Thyroid gland (tissue), 4 donors: ENCODE measurements around the gene RPL3. TPM values are rescaled to one million over a fixed set of nuclear protein-coding genes. Genes with fewer than 3 reads are reported as not detected.

Experiments
- DNase-seq, 2 donors: peaks; one replicate each; pipeline ENCODE4 v3.0.0-alpha.2; 2019
- H3K27ac ChIP-seq, 3 donors: fragments of 200-600 bp; sonication (generic); 1 replicate in 2 of 3; 2 replicates in 1 of 3; pipeline ENCODE4 v1.5.1; 2016 to 2019; ENCODE audit warnings: mild to moderate bottlenecking in 1 of 3, moderate library complexity in 1 of 3
- H3K27me3 ChIP-seq: fragments of 200-600 bp; sonication (generic); one replicate; pipeline ENCODE4 v1.5.1; 2019
- H3K36me3 ChIP-seq, 2 donors: fragments of 200-600 bp; sonication (generic); one replicate each; pipeline ENCODE4 v1.5.1; 2016 to 2019
- H3K4me1 ChIP-seq, 2 donors: fragments of 200-600 bp; sonication (generic); one replicate each; pipeline ENCODE4 v1.5.1; 2017 to 2019
- H3K4me3 ChIP-seq, 3 donors: fragments of 200-600 bp; sonication (generic); replicated peaks in 1 of 3; 1 replicate in 2 of 3; 2 replicates in 1 of 3; pipeline ENCODE4 v1.5.1; 2016; ENCODE audit warnings: mild to moderate bottlenecking in 1 of 3
- H3K9me3 ChIP-seq: fragments of 200-600 bp; sonication (generic); one replicate; pipeline ENCODE4 v1.5.1; 2017
- POLR2A ChIP-seq, 2 donors: fragments of 450-650 bp; IDR thresholded peaks; one replicate each; pipeline ENCODE4 v1.6.1; 2017; ENCODE audit warnings: antibody characterized with exemption in 2 of 2, mild to moderate bottlenecking in 2 of 2, moderate library complexity in 1 of 2
- WGBS, 2 donors: methylation state at CpG; one replicate each; pipeline ENCODE4 v1.1.5; 2017; 5-methylcytosine and 5-hydroxymethylcytosine counted together
- intact Hi-C: fragments of 100-400 bp; cut with DNase I; formaldehyde crosslinking; loops from one replicate; pipeline ENCODE4 v1.15.1; 2023
- total RNA-seq, 4 donors: library from RNA; depleted of rRNA; stranded (reverse); fragments of >200 nt; gene quantifications; one replicate each; pipeline ENCODE4 v1.2.3, GENCODE V29; 2016
- TF ChIP-seq, protein P1 (sequence below), 6 experiments: fragments of 200-600 bp in 3 of 6; fragments of 450-650 bp in 3 of 6; sonication (generic) in 3 of 6; IDR thresholded peaks; one replicate each; pipeline ENCODE4 v1.5.1; 2016 to 2019; ENCODE audit warnings: antibody characterized with exemption in 6 of 6, mild to moderate bottlenecking in 2 of 6, inconsistent platforms in 1 of 6, moderate library complexity in 1 of 6

RPL3 gene
- total RNA-seq, 4 donors from 2014 or later: 1,451 to 2,031 (median 1,880) TPM

DNA sequence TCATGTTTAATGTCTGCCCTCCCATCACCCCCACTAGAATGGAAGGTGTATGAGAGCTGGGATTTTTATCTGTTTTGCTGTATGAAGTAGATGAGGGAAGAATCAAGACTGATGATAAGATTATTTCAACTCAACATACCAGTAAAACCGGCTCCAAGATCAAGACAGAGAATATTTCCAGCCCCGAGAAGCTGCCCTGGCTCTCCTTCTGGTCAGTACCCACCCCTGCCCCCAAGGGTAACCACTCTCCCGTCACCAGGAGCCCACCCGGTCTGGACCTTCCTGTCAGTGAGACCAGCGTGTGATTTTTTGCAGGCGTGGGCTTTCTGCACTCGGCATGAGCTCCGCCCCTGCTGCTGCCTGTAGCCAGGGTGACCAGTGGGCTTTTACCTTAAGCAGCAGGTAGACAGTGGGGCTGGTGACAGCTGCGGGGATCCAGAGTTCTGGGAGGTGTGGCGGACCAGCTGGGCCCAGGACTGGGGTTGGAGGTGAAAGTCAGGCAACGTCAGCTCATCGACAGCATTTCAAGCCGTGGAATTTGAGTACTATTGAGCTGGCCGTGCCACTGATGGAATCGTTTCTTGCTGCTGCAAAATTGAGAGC lies 25.6 kb downstream of the RPL3 start:
- H3K9me3 ChIP-seq: no peaks in the 10 kb centered on the region
- no peak overlapping the region for H3K4me3 ChIP-seq
- no peaks in the 10 kb centered on the region for H3K36me3 ChIP-seq
- WGBS, 2 donors: 60 to 62% methylated on average over 10 to 14 of the region's 15 CpGs
- peaks cover 16 to 42% of the 10 kb centered on the region in 2 donors for H3K4me1 ChIP-seq
- H3K27ac ChIP-seq: no peak overlapping the region
- no peaks in the 10 kb centered on the region for H3K27me3 ChIP-seq
- TF ChIP-seq, protein P1, sequence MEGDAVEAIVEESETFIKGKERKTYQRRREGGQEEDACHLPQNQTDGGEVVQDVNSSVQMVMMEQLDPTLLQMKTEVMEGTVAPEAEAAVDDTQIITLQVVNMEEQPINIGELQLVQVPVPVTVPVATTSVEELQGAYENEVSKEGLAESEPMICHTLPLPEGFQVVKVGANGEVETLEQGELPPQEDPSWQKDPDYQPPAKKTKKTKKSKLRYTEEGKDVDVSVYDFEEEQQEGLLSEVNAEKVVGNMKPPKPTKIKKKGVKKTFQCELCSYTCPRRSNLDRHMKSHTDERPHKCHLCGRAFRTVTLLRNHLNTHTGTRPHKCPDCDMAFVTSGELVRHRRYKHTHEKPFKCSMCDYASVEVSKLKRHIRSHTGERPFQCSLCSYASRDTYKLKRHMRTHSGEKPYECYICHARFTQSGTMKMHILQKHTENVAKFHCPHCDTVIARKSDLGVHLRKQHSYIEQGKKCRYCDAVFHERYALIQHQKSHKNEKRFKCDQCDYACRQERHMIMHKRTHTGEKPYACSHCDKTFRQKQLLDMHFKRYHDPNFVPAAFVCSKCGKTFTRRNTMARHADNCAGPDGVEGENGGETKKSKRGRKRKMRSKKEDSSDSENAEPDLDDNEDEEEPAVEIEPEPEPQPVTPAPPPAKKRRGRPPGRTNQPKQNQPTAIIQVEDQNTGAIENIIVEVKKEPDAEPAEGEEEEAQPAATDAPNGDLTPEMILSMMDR (IDR thresholded peaks at IDR 0.05): no peak
- TF ChIP-seq POLR2A (IDR thresholded peaks at IDR 0.05): no peak
- no peak for DNase-seq
- intact Hi-C loops: loop anchor here (10.0 kb wide), 1 partner anchor 49 kb away; the partner anchor contains the start of gene PDGFB

DNA sequence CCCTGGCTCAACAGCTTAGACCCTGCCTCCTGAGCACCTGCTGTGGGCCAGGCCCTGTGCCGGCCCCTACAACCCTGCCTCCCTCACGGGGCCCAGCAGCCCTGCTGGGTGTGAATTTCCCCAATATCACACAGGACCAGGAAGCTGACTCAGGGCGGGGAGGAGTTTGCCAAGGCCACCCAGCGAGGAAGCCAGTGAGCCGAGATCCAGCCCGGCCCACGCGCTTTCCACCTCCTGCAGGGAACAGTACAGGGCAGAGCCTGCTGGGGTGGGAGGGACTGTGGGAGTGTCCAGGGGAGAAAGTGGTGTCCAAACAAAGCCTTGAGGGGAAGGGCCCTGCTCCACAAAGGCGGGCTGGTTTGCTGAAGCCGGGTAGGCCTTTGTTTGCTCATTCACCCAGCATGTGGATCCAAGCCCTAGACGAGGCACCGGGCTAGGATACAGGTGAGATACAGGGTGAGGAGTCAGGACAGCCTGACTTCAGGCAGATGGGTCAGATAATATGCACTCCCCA lies 26.8 kb downstream of the RPL3 start:
- 28 to 59% methylated on average over 10 to 12 of the region's 12 CpGs for whole genome bisulfite sequencing, 2 donors
- no peaks in the 10 kb centered on the region for H3K27me3 ChIP-seq
- H3K9me3 ChIP-seq: no peaks in the 10 kb centered on the region
- TF ChIP-seq, protein P1 (IDR thresholded peaks at IDR 0.05): no peak
- peak in 1 of 2 donors; percentile 28 for TF ChIP-seq POLR2A (IDR thresholded peaks at IDR 0.05)
- H3K27ac ChIP-seq: peak overlapping the region in 2 of 3 donors; percentile 63 to 76
- peak; percentile 86 to 87 for DNase-seq
- H3K4me3 ChIP-seq: no peak overlapping the region
- no peaks in the 10 kb centered on the region for H3K36me3 ChIP-seq
- peaks cover 14 to 40% of the 10 kb centered on the region in 2 donors for H3K4me1 ChIP-seq
- intact Hi-C loops: loop anchor here (10.0 kb wide), 1 partner anchor 48 kb away; the partner anchor contains the start of gene PDGFB

DNA sequence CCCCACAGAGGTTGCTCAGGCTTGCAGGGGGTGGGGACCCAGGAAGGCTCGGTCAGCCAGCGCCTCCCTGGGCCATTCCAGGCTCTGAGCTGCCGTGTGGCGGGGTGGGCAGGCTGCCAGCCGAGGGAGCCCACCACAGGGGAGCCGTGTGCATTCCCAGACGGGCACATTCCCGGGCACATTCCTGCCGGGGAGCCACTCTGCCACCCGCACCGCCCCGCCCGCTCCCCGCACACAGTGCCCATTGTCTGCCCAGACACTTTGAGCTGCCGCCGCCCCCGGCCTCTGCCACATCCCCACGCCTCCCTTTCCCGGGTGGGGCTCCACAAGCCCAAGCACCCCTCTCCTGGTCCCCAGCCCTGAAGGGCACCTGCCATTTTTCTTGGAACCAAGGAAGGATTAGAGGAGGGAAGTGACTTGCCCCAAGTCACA lies 27.4 kb downstream of the RPL3 start:
- H3K36me3 ChIP-seq: no peaks in the 10 kb centered on the region
- DNase-seq: no peak
- no peaks in the 10 kb centered on the region for H3K9me3 ChIP-seq
- intact Hi-C loops: loop anchor here (10.0 kb wide), 1 partner anchor 47 kb away; the partner anchor contains the start of gene PDGFB
- no peak overlapping the region for H3K4me3 ChIP-seq
- TF ChIP-seq POLR2A (IDR thresholded peaks at IDR 0.05): no peak
- TF ChIP-seq, protein P1 (IDR thresholded peaks at IDR 0.05): no peak
- peaks cover 8 to 34% of the 10 kb centered on the region in 2 donors for H3K4me1 ChIP-seq
- 84 to 87% methylated on average over 8 to 13 of the region's 19 CpGs for WGBS, 2 donors
- H3K27me3 ChIP-seq: no peaks in the 10 kb centered on the region
- H3K27ac ChIP-seq: peak overlapping the region in 2 of 3 donors; percentile 63 to 76

DNA sequence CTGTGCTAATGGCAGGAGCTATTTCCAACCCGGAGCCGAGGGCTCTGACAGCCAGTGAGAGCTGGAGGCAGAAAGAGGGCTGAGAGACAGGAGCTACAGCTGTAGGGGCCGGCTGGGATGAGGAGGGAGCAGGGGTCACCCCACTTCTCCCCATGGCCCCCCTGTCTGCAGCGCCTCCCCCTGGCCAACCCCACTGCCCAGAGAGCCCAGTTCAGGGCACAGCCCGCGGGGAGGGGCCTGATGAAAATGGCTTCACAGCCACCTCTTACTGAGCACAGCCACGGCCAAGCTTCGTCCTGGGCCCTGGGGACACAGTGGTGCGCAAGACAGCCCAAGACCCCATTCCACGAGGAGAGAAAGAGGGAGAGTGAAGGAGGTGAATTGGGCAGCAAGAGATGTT lies 27.9 kb downstream of the RPL3 start:
- no peak for DNase-seq
- H3K36me3 ChIP-seq: no peaks in the 10 kb centered on the region
- intact Hi-C loops: loop anchor here (10.0 kb wide), 1 partner anchor 47 kb away; the partner anchor contains the start of gene PDGFB
- 82 to 90% methylated on average over 8 to 10 of the region's 10 CpGs for WGBS, 2 donors
- H3K27me3 ChIP-seq: no peaks in the 10 kb centered on the region
- H3K4me3 ChIP-seq: no peak overlapping the region
- peaks cover 5 to 29% of the 10 kb centered on the region in 2 donors for H3K4me1 ChIP-seq
- no peaks in the 10 kb centered on the region for H3K9me3 ChIP-seq
- TF ChIP-seq, protein P1 (IDR thresholded peaks at IDR 0.05): no peak
- TF ChIP-seq POLR2A (IDR thresholded peaks at IDR 0.05): no peak
- peak overlapping the region in 2 of 3 donors; percentile 63 to 76 for H3K27ac ChIP-seq

DNA sequence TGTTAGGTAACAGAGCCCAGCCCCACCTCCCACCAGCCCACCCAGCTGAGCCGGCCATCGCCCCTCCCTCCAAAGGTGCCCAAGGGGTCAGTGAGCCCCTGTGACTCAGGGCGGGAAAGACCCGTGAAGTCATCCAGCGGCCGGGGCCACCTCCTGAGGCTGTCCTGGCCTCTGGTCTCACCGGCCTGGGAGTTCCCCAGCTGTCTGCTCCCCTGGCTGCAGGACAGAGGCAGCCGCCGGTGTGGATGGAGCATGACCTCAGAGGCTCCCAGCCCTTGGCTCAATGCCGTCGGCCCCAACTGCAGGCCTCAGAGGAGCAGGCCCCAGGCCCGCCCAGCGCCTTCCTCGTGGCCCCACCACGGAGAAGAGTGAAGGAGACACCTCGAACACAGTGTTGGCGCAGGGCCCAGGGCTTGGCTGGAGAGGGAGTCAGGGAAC lies 28.7 kb downstream of the RPL3 start:
- H3K27me3 ChIP-seq: no peaks in the 10 kb centered on the region
- H3K4me1 ChIP-seq: peaks cover 5 to 29% of the 10 kb centered on the region in 2 donors
- WGBS, 2 donors: 33 to 51% methylated on average over 6 to 8 of the region's 17 CpGs
- no peaks in the 10 kb centered on the region for H3K36me3 ChIP-seq
- intact Hi-C loops: loop anchor here (10.0 kb wide), 1 partner anchor 46 kb away; the partner anchor contains the start of gene PDGFB
- no peaks in the 10 kb centered on the region for H3K9me3 ChIP-seq
- H3K27ac ChIP-seq: peak overlapping the region in 2 of 3 donors; percentile 63 to 76
- TF ChIP-seq, protein P1 (IDR thresholded peaks at IDR 0.05): no peak
- TF ChIP-seq POLR2A (IDR thresholded peaks at IDR 0.05): no peak
- DNase-seq: peak; percentile 71 to 73
- no peak overlapping the region for H3K4me3 ChIP-seq
